Globus pallidus (tissue), 1 donor: ENCODE results near the gene TMEM143.
"Not testable (repeated sequence)": the region's sequence is repeated elsewhere in the genome, so short reads cannot be mapped to it uniquely, and the experiment has no call there.

Experiments
- DNase-seq: peaks from one replicate; pipeline ENCODE4 v3.0.0-alpha.2; 2015; ENCODE audit warnings: low spot score

TMEM143 gene

GRCh38 chr19:48296963-48297734 is 66.6 kb downstream of the TMEM143 start:
- no peak for DNase-seq

DNA sequence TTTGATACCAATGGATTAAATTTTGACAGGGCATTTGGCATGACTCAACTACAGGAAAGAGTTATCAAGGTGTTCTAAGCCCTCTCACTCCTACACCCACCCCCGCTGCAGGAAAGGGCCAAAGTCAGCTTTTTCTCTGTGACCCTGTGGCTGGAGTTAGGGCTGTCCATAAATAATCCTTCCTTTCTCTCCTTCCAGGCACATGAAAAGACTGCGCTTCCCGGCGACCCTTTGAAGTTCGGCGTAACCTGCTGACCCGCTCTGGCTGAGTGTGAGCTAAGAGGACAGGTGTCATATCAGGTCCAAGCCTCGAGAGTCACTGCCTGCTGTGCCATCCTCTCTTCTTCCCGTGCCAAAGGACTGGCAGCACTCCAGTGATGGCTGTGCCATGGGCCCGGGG is 68.3 kb downstream of the TMEM143 start:
- no peak for DNase-seq

- DNase-seq, result no peak
Observed at GRCh38 chr19:48292798-48293197, 70.9 kb downstream of the TMEM143 start.

DNA sequence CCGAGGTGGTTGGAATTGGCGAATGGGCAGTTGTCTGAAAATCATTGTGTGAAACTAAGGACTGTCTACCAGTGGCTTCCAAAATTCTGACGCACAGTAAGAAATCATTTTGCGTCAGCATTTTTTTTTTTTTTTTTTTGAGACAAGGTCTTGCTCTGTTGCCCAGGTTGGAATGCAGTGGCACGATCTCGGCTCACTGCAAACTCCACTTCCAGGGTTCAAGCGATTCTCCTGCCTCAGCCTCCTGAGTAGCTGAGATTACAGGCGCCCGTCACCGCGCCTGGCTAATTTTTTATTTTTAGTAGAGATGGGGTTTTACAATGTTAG is 72.3 kb downstream of the TMEM143 start:
- not testable (repeated sequence) for DNase-seq

- DNase-seq, result peak; percentile 57
Observed at GRCh38 chr19:48290771-48291488, 72.8 kb downstream of the TMEM143 start.

- DNase-seq, result no peak
Observed at GRCh38 chr19:48290401-48290770, 73.4 kb downstream of the TMEM143 start.

GRCh38 chr19:48287748-48288147 is 76.0 kb downstream of the TMEM143 start:
- DNase-seq, result no peak

- DNase-seq, result no peak
Observed at GRCh38 chr19:48284896-48285295, 78.8 kb downstream of the TMEM143 start.

- no peak for DNase-seq
Observed at GRCh38 chr19:48283908-48284307, 79.8 kb downstream of the TMEM143 start.
